ENCODE data around the gene CSNK2A1.
A peak's percentile ranks its signal among the peaks of the same experiment; 100 is the strongest.

CSNK2A1 gene

GRCh38 chr20:536426-537010 lies 7.1 kb downstream of the CSNK2A1 start:
- DNase-seq (ENCODE audit: low read depth in 2 of 2): no peak
- H3K4me3 ChIP-seq (replicated peaks in 1 of 2; ENCODE audit: low read depth in 2 of 2, low read length in 2 of 2): no peak overlapping the region
- TF ChIP-seq CTCF (IDR thresholded peaks at IDR 0.05; ENCODE audit: low read depth, low read length): no peak

GRCh38 chr20:535958-536357 lies 7.6 kb downstream of the CSNK2A1 start:
- DNase-seq (ENCODE audit: low read depth in 2 of 2): peak in 1 of 2 donors; percentile 38
- H3K4me3 ChIP-seq (replicated peaks in 1 of 2; ENCODE audit: low read depth in 2 of 2, low read length in 2 of 2): no peak overlapping the region
- no peak for TF ChIP-seq CTCF (IDR thresholded peaks at IDR 0.05; ENCODE audit: low read depth, low read length)

- no peak overlapping the region for H3K4me3 ChIP-seq (replicated peaks in 1 of 2; ENCODE audit: low read depth in 2 of 2, low read length in 2 of 2)
- no peak for DNase-seq (ENCODE audit: low read depth in 2 of 2)
- no peak for TF ChIP-seq CTCF (IDR thresholded peaks at IDR 0.05; ENCODE audit: low read depth, low read length)
Observed at GRCh38 chr20:533526-533925, 10.1 kb downstream of the CSNK2A1 start.

- TF ChIP-seq CTCF (IDR thresholded peaks at IDR 0.05; ENCODE audit: low read depth, low read length): no peak
- DNase-seq (ENCODE audit: low read depth in 2 of 2): no peak
- no peak overlapping the region for H3K4me3 ChIP-seq (replicated peaks in 1 of 2; ENCODE audit: low read depth in 2 of 2, low read length in 2 of 2)
Observed at GRCh38 chr20:532530-532929, 11.1 kb downstream of the CSNK2A1 start.

- no peak for TF ChIP-seq CTCF (IDR thresholded peaks at IDR 0.05; ENCODE audit: low read depth, low read length)
- DNase-seq (ENCODE audit: low read depth in 2 of 2): no peak
- H3K4me3 ChIP-seq (replicated peaks in 1 of 2; ENCODE audit: low read depth in 2 of 2, low read length in 2 of 2): no peak overlapping the region
Observed at GRCh38 chr20:531608-532007, 12.0 kb downstream of the CSNK2A1 start.

GRCh38 chr20:530321-530720 lies 13.3 kb downstream of the CSNK2A1 start:
- H3K4me3 ChIP-seq (replicated peaks in 1 of 2; ENCODE audit: low read depth in 2 of 2, low read length in 2 of 2): no peak overlapping the region
- TF ChIP-seq CTCF (IDR thresholded peaks at IDR 0.05; ENCODE audit: low read depth, low read length): no peak
- DNase-seq (ENCODE audit: low read depth in 2 of 2): no peak

All from cardiac fibroblast (primary cell).